H1 (cell line): ENCODE results near the gene CDH7. TPM values are rescaled to one million over a fixed set of nuclear protein-coding genes. Genes with fewer than 3 reads are reported as not detected.

Experiments used
- CTCF ChIA-PET: fragments of 300-600 bp; sonication (Branson Sonifier 250); formaldehyde crosslinking; loops from one replicate; lab custom pipeline; 2021; ENCODE audit not compliant: partially characterized antibody; lab: Charles Lee
- POLR2A ChIA-PET: fragments of 300-600 bp; sonication (Branson Sonifier 250); formaldehyde crosslinking; loops from one replicate; lab custom pipeline; 2021; ENCODE audit warnings: inconsistent platforms; ENCODE audit not compliant: partially characterized antibody; lab: Charles Lee
- DNase-seq, 2 experiments: peaks; one replicate each; pipeline versions ENCODE4 v3.0.0 to v3.0.0-alpha.2; 2010 to 2022; ENCODE audit warnings: low spot score in 2 of 2, low read depth in 1 of 2, mixed read lengths in 1 of 2
- FAIRE-seq: peaks from 2 replicates; lab custom pipeline; 2011; peaks lifted over from hg19 to GRCh38; lab: Jason Lieb, UNC
- H2AFZ ChIP-seq: 2 replicates; pipeline ENCODE4 v1.8.1; 2012; ENCODE audit warnings: low read length, inconsistent platforms
- H2AK5ac ChIP-seq: 2 replicates; pipeline ENCODE4 v1.6.1; 2013; ENCODE audit warnings: low read depth, low read length
- H2BK120ac ChIP-seq: replicated peaks from 2 replicates; pipeline ENCODE3; 2013; ENCODE audit warnings: low read depth, low read length, inconsistent platforms
- H2BK12ac ChIP-seq: 2 replicates; pipeline ENCODE4 v1.6.1; 2013; ENCODE audit warnings: low read depth, low read length
- H2BK15ac ChIP-seq: 2 replicates; pipeline ENCODE4 v1.6.1; 2013; ENCODE audit warnings: low read length
- H2BK20ac ChIP-seq: 2 replicates; pipeline ENCODE4 v1.6.1; 2013; ENCODE audit warnings: low read length
- H2BK5ac ChIP-seq: 2 replicates; pipeline ENCODE4 v1.6.1; 2013; ENCODE audit warnings: low read depth, low read length
- H3K14ac ChIP-seq: 2 replicates; pipeline ENCODE4 v1.6.1; 2013; ENCODE audit warnings: inconsistent platforms; ENCODE audit not compliant: insufficient read length
- H3K18ac ChIP-seq: 2 replicates; pipeline ENCODE4 v1.6.1; 2013; ENCODE audit warnings: low read length; ENCODE audit errors: extremely low read depth
- H3K23ac ChIP-seq: 2 replicates; pipeline ENCODE4 v1.6.1; 2013; ENCODE audit warnings: inconsistent platforms; ENCODE audit not compliant: insufficient read length
- H3K23me2 ChIP-seq: 2 replicates; pipeline ENCODE4 v1.6.1; 2013; ENCODE audit warnings: low read depth, low read length
- H3K27ac ChIP-seq: 2 replicates; pipeline ENCODE4 v1.6.1; 2011; ENCODE audit warnings: low read depth, low read length, inconsistent platforms
- H3K27me3 ChIP-seq, 4 experiments: replicated peaks in 1 of 4; 1 replicate in 1 of 4; 2 replicates in 3 of 4; pipeline versions ENCODE4 v1.6.1 to v1.8.1; 2011 to 2013; ENCODE audit warnings: low read length in 3 of 4, mild to moderate bottlenecking in 3 of 4, inconsistent platforms in 2 of 4, mixed read lengths in 2 of 4, moderate library complexity in 1 of 4; ENCODE audit not compliant: control insufficient read depth in 3 of 4, insufficient read depth in 3 of 4; ENCODE audit errors: extremely low read depth in 1 of 4
- H3K36me3 ChIP-seq, 4 experiments: 2 replicates each; pipeline versions ENCODE4 v1.6.1 to v1.8.1; 2011 to 2013; ENCODE audit warnings: mild to moderate bottlenecking in 4 of 4, low read length in 3 of 4, moderate library complexity in 2 of 4, control low read depth in 1 of 4, inconsistent platforms in 1 of 4; ENCODE audit not compliant: insufficient read depth in 4 of 4, control insufficient read depth in 2 of 4
- H3K4ac ChIP-seq: replicated peaks from 2 replicates; pipeline ENCODE3; 2013; ENCODE audit warnings: low read length, low read depth, mixed read lengths, inconsistent platforms; ENCODE audit not compliant: insufficient read length
- H3K4me1 ChIP-seq, 4 experiments: replicated peaks in 1 of 4; 1 replicate in 1 of 4; 2 replicates in 3 of 4; pipeline versions ENCODE4 v1.6.1 to v1.8.1; 2011 to 2013; ENCODE audit warnings: low read length in 3 of 4, inconsistent platforms in 2 of 4, mixed read lengths in 1 of 4; ENCODE audit not compliant: insufficient read depth in 4 of 4, control insufficient read depth in 3 of 4
- H3K4me2 ChIP-seq, 2 experiments: 2 replicates each; pipeline versions ENCODE4 v1.6.1 to v1.8.1; 2011 to 2013; ENCODE audit warnings: low read depth in 2 of 2, low read length in 2 of 2, control low read depth in 1 of 2, inconsistent platforms in 1 of 2, mild to moderate bottlenecking in 1 of 2; ENCODE audit not compliant: insufficient read depth in 1 of 2
- H3K4me3 ChIP-seq, 4 experiments: fragments of 200-600, 300-600 bp in 1 of 4; sonication (generic), shearing (Covaris generic), sonication (Bioruptor Twin) in 1 of 4; 2 replicates each; pipeline versions ENCODE4 v1.5.1 to v1.8.1; 2011 to 2016; ENCODE audit warnings: low read length in 4 of 4, low read depth in 3 of 4, control low read depth in 2 of 4, inconsistent platforms in 2 of 4, mild to moderate bottlenecking in 2 of 4, mixed read lengths in 1 of 4, moderate library complexity in 1 of 4; ENCODE audit not compliant: insufficient read depth in 2 of 4; ENCODE audit errors: extremely low read depth in 1 of 4
- H3K56ac ChIP-seq: replicated peaks from 2 replicates; pipeline ENCODE3; 2013; ENCODE audit warnings: low read depth, mild to moderate bottlenecking, mixed read lengths, low read length, inconsistent platforms; ENCODE audit not compliant: insufficient read length
- H3K79me1 ChIP-seq: 2 replicates; pipeline ENCODE4 v1.6.1; 2013; ENCODE audit warnings: low read depth, low read length, control low read depth
- H3K79me2 ChIP-seq, 2 experiments: 2 replicates each; pipeline versions ENCODE4 v1.6.1 to v1.8.1; 2012 to 2013; ENCODE audit warnings: low read length in 2 of 2, mild to moderate bottlenecking in 2 of 2, inconsistent platforms in 1 of 2; ENCODE audit not compliant: insufficient read depth in 2 of 2, control insufficient read depth in 1 of 2
- H3K9ac ChIP-seq, 4 experiments: replicated peaks in 1 of 4; 1 replicate in 1 of 4; 2 replicates in 3 of 4; pipeline versions ENCODE4 v1.6.1 to v1.8.1; 2011 to 2013; ENCODE audit warnings: low read depth in 3 of 4, low read length in 3 of 4, control low read depth in 2 of 4, mild to moderate bottlenecking in 2 of 4, moderate library complexity in 2 of 4, inconsistent platforms in 1 of 4; ENCODE audit errors: extremely low read depth in 1 of 4
- H3K9me3 ChIP-seq, 2 experiments: 2 replicates each; pipeline versions ENCODE4 v1.6.1 to v1.8.1; 2012 to 2013; ENCODE audit warnings: mild to moderate bottlenecking in 2 of 2, moderate library complexity in 2 of 2, control low read depth in 1 of 2, inconsistent platforms in 1 of 2, low read depth in 1 of 2, low read length in 1 of 2, mixed read lengths in 1 of 2; ENCODE audit not compliant: insufficient read depth in 2 of 2
- H4K20me1 ChIP-seq, 2 experiments: replicated peaks in 1 of 2; 2 replicates each; pipeline versions ENCODE3 to v1.8.1; 2011 to 2013; ENCODE audit warnings: inconsistent platforms in 2 of 2, low read length in 2 of 2, mild to moderate bottlenecking in 1 of 2; ENCODE audit not compliant: insufficient read depth in 2 of 2, control insufficient read depth in 1 of 2
- H4K5ac ChIP-seq: 2 replicates; pipeline ENCODE4 v1.6.1; 2013; ENCODE audit warnings: low read length, low read depth, mixed read lengths, inconsistent platforms; ENCODE audit not compliant: insufficient read length
- H4K8ac ChIP-seq: 2 replicates; pipeline ENCODE4 v1.8.0; 2013; ENCODE audit warnings: mild to moderate bottlenecking, moderate library complexity, low read length, inconsistent platforms; ENCODE audit not compliant: insufficient read depth; ENCODE audit errors: extremely low read depth
- H4K91ac ChIP-seq: replicated peaks from 2 replicates; pipeline ENCODE3; 2013; ENCODE audit warnings: low read length, mixed read lengths, inconsistent platforms; ENCODE audit not compliant: insufficient read length
- ASH2L ChIP-seq: fragments of 200-600, 300-600 bp; sonication (generic); IDR thresholded peaks from one replicate; pipeline ENCODE4 v1.7.1; 2017; ENCODE audit warnings: low read length
- WGBS, 2 experiments: shearing (Covaris generic) in 1 of 2; methylation state at CpG; one replicate each; pipeline versions ENCODE4 v1.1.6 to v1.1.7; 2013 to 2015; ENCODE audit warnings: low lambda C conversion rate in 2 of 2, mixed read lengths in 2 of 2, inconsistent platforms in 1 of 2, low coverage in 1 of 2, missing lambda C conversion rate in 1 of 2; ENCODE audit not compliant: insufficient replicate concordance in 2 of 2, insufficient coverage in 1 of 2, insufficient read length in 1 of 2; ENCODE audit errors: extremely low coverage in 1 of 2, missing lambda C conversion rate in 1 of 2; 5-methylcytosine and 5-hydroxymethylcytosine counted together
- polyA plus RNA-seq, 7 experiments: library from polyadenylated mRNA; depleted of rRNA in 3 of 7; stranded (reverse) in 5 of 7; unstranded in 2 of 7; fragments of >200 nt in 5 of 7; fragments of 200-250 nt in 2 of 7; gene quantifications; 1 replicate in 5 of 7; 2 replicates in 1 of 7; 4 replicates in 1 of 7; pipeline versions ENCODE4 v1.2.1 to v1.2.3, GENCODE V29; 2011 to 2013; ENCODE audit warnings: missing spikeins in 2 of 7, mixed read lengths in 2 of 7
- total RNA-seq: library from RNA; stranded (reverse); fragmentation: NEBNext Ultra II Directional; extraction: Animal tissue kit (Norgen Biotek cat#: 25700); gene quantifications from 2 replicates; pipeline ENCODE4 v1.2.1, GENCODE V29; 2021

CDH7 gene
- total and polyA plus RNA-seq, 2 of the 8 experiments (the other 6 are each of a cell fraction or from before 2014, with no cell fraction given) = 1.00 to 1.5 TPM

DNA sequence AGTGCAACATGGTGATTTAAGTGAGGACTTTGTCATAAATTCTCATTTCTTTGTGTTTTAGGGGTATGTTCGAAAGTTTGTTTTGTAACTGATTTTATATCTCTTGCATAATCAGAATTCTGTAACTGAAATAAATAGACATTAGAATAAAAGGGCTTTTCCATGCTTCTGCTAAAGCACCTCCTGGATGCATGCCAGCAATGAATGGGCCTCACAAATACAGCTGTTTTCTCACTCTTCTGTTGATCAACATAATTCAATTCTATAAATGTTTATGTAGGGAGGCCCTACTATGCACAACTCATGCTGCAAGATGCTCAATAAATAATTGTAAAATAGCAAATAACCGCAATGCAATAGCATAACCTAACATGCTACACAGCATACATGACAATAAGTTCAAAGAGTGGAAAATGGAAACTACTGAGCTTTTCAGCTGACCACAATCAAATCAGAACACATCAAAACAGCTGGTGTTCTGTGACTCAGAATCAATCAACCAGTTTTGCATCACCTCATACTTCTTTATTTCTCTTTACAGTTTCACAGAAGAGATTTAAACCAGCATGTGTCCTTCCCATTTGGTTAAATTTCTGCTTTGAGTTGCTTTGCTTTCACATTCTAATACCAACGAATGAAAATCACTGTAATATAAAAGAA is 11.0 kb downstream of the CDH7 start:
- DNase-seq = no peak
- POLR2A ChIA-PET = no interaction called here

More for the DNA sequence above, 11.0 kb downstream of the CDH7 start:
- Histone ChIP-seq H4K20me1 (no peaks in the 10 kb centered on the region), H3K36me3 (no peaks in the 10 kb centered on the region), H2BK12ac (no peak overlapping the region), H2AK5ac (no peak overlapping the region), H3K14ac (no peak overlapping the region), H3K4me3 (no peak overlapping the region), H3K79me1 (no peaks in the 10 kb centered on the region), H3K4me1 (no peaks in the 10 kb centered on the region), H3K27ac (no peak overlapping the region), H2BK15ac (no peak overlapping the region), H3K23ac (no peak overlapping the region), H3K9ac (no peak overlapping the region), H2BK5ac (no peak overlapping the region), H3K18ac (no peak overlapping the region), H2BK20ac (no peak overlapping the region), H4K91ac (no peak overlapping the region), H3K23me2 (no peaks in the 10 kb centered on the region), H3K79me2 (no peaks in the 10 kb centered on the region), H4K5ac (no peak overlapping the region), H2AFZ (no peak overlapping the region), H3K27me3 (no peaks in the 10 kb centered on the region), H4K8ac (no peak overlapping the region), H3K4ac (no peak overlapping the region), H2BK120ac (no peak overlapping the region), H3K56ac (no peak overlapping the region), H3K4me2 (no peak overlapping the region), H3K9me3 (no peaks in the 10 kb centered on the region)
- WGBS, 2 experiments = 87% methylated on average over 3 of the region's 3 CpGs; no CpG with 5 or more reads in 1 of the 2 experiments
- TF ChIP-seq ASH2L = no peak
- CTCF ChIA-PET = interaction anchor here (1.0 to 1.2 kb wide), 3 partner anchors 9 to 36 kb away, joined by 3 to 4 read pairs (median 4); no protein-coding TSS in a partner anchor
- FAIRE-seq = no peak
